A673 (cell line): ENCODE measurements around the gene ZBTB12. TPM values are rescaled to one million over a fixed set of nuclear protein-coding genes. Genes with fewer than 3 reads are reported as not detected.

ENCODE experiments used
- BruUV-seq: library from RNA; stranded (reverse); fragments of 400-500 nt; replicated peaks from 2 replicates; lab custom pipeline; 2021; lab: Mats Ljungman, UMichigan
- CTCF ChIA-PET: fragments of 300-600 bp; sonication (Branson Sonifier 250); formaldehyde crosslinking; loops from one replicate; lab custom pipeline; 2022; ENCODE audit warnings: antibody characterized with exemption; lab: Charles Lee
- POLR2A ChIA-PET: fragments of 300-600 bp; sonication (Branson Sonifier 250); formaldehyde crosslinking; loops from one replicate; lab custom pipeline; 2022; ENCODE audit warnings: antibody characterized with exemption; ENCODE audit not compliant: low non-redundant PET; lab: Charles Lee
- DNase-seq: peaks from one replicate; pipeline ENCODE4 v3.0.0-alpha.2; 2015; ENCODE audit warnings: low spot score
- H3K27ac ChIP-seq: fragments of 200-600 bp; sonication (generic); 2 replicates; pipeline ENCODE4 v1.5.1; 2016; ENCODE audit warnings: mixed run types, low read depth, mild to moderate bottlenecking, mixed read lengths, antibody characterized with exemption, low read length; ENCODE audit not compliant: poor library complexity, severe bottlenecking
- H3K27me3 ChIP-seq: fragments of 200-600 bp; sonication (generic); replicated peaks from 2 replicates; pipeline ENCODE4 v1.6.1; 2017; ENCODE audit warnings: mixed run types, low read depth, mild to moderate bottlenecking, mixed read lengths, antibody characterized with exemption, low read length; ENCODE audit not compliant: insufficient read depth, poor library complexity
- H3K36me3 ChIP-seq: fragments of 200-600 bp; sonication (generic); 2 replicates; pipeline ENCODE4 v1.6.1; 2016; ENCODE audit warnings: mixed run types, mild to moderate bottlenecking, mixed read lengths, antibody characterized with exemption, low read length; ENCODE audit not compliant: insufficient read depth, poor library complexity, severe bottlenecking
- H3K4me1 ChIP-seq: fragments of 200-600 bp; sonication (generic); 2 replicates; pipeline ENCODE4 v1.6.1; 2017; ENCODE audit warnings: mixed run types, mild to moderate bottlenecking, mixed read lengths, antibody characterized with exemption, low read length; ENCODE audit not compliant: insufficient read depth, poor library complexity, severe bottlenecking
- H3K4me3 ChIP-seq: fragments of 200-600 bp; sonication (generic); 2 replicates; pipeline ENCODE4 v1.5.1; 2016; ENCODE audit warnings: low read depth, mixed run types, mild to moderate bottlenecking, mixed read lengths, low read length; ENCODE audit not compliant: poor library complexity, severe bottlenecking
- H3K9me3 ChIP-seq: fragments of 200-600 bp; sonication (generic); 2 replicates; pipeline ENCODE4 v1.6.1; 2016; ENCODE audit warnings: mixed run types, low read depth, mild to moderate bottlenecking, mixed read lengths, antibody characterized with exemption, low read length; ENCODE audit not compliant: poor library complexity, severe bottlenecking
- EZH2 ChIP-seq: fragments of 200-600 bp; sonication (generic); IDR thresholded peaks from 2 replicates; pipeline ENCODE4 v1.6.1; 2017; ENCODE audit warnings: borderline replicate concordance, low read depth, mild to moderate bottlenecking, mixed read lengths, antibody characterized with exemption, low read length; ENCODE audit not compliant: poor library complexity, severe bottlenecking
- intact Hi-C: fragments of 100-400 bp; cut with micrococcal nuclease; formaldehyde crosslinking; loops from one replicate; pipeline ENCODE4 v1.10.0; 2022; ENCODE audit not compliant: unreplicated experiment
- total RNA-seq: library from RNA; stranded (reverse); gene quantifications from 2 replicates; pipeline ENCODE4 v1.2.3, GENCODE V29; 2021
- TF ChIP-seq, protein P1 (sequence below): fragments of 300-800, 200-600 bp; sonication (generic); conservative IDR thresholded peaks from 2 replicates; pipeline ENCODE4 v1.5.1; 2017; ENCODE audit warnings: low read depth, mild to moderate bottlenecking, antibody characterized with exemption, low read length, moderate library complexity, mixed read lengths

The ZBTB12 gene
- total RNA-seq, 1 experiment from 2014 or later, result 21.3 TPM

- Histone ChIP-seq H3K4me1 (no peaks in the 10 kb centered on the region), H3K4me3 (no peak overlapping the region), H3K9me3 (no peaks in the 10 kb centered on the region), H3K36me3 (peaks cover 82% of the 10 kb centered on the region), H3K27ac (no peak overlapping the region), H3K27me3 (no peaks in the 10 kb centered on the region)
- DNase-seq, result no peak
- TF ChIP-seq, protein P1, sequence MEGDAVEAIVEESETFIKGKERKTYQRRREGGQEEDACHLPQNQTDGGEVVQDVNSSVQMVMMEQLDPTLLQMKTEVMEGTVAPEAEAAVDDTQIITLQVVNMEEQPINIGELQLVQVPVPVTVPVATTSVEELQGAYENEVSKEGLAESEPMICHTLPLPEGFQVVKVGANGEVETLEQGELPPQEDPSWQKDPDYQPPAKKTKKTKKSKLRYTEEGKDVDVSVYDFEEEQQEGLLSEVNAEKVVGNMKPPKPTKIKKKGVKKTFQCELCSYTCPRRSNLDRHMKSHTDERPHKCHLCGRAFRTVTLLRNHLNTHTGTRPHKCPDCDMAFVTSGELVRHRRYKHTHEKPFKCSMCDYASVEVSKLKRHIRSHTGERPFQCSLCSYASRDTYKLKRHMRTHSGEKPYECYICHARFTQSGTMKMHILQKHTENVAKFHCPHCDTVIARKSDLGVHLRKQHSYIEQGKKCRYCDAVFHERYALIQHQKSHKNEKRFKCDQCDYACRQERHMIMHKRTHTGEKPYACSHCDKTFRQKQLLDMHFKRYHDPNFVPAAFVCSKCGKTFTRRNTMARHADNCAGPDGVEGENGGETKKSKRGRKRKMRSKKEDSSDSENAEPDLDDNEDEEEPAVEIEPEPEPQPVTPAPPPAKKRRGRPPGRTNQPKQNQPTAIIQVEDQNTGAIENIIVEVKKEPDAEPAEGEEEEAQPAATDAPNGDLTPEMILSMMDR, result no peak
- no peak for TF ChIP-seq EZH2
- ChIA-PET POLR2A (no interaction called here), CTCF (no interaction called here)
- intact Hi-C loops, result no loop called here
- BruUV-seq, result no TSS peak
Measured at GRCh38 chr6:31889331-31889972, 12.4 kb downstream of the ZBTB12 start.

GRCh38 chr6:31888276-31889258 is 13.3 kb downstream of the ZBTB12 start:
- Histone ChIP-seq H3K4me1 (no peaks in the 10 kb centered on the region), H3K36me3 (peaks cover 86% of the 10 kb centered on the region), H3K9me3 (no peaks in the 10 kb centered on the region), H3K27me3 (no peaks in the 10 kb centered on the region), H3K27ac (no peak overlapping the region), H3K4me3 (no peak overlapping the region)
- ChIA-PET POLR2A (no interaction called here), CTCF (interaction anchor here (1.0 kb wide), 1 partner anchor 9 kb away, joined by 4 read pairs; the partner anchor contains the start of gene EHMT2)
- TF ChIP-seq EZH2, result no peak
- TF ChIP-seq, protein P1, result peak; percentile 90
- peak; percentile 50 for DNase-seq
- intact Hi-C loops, result no loop called here
- TSS peak; percentile 53 for BruUV-seq

DNA sequence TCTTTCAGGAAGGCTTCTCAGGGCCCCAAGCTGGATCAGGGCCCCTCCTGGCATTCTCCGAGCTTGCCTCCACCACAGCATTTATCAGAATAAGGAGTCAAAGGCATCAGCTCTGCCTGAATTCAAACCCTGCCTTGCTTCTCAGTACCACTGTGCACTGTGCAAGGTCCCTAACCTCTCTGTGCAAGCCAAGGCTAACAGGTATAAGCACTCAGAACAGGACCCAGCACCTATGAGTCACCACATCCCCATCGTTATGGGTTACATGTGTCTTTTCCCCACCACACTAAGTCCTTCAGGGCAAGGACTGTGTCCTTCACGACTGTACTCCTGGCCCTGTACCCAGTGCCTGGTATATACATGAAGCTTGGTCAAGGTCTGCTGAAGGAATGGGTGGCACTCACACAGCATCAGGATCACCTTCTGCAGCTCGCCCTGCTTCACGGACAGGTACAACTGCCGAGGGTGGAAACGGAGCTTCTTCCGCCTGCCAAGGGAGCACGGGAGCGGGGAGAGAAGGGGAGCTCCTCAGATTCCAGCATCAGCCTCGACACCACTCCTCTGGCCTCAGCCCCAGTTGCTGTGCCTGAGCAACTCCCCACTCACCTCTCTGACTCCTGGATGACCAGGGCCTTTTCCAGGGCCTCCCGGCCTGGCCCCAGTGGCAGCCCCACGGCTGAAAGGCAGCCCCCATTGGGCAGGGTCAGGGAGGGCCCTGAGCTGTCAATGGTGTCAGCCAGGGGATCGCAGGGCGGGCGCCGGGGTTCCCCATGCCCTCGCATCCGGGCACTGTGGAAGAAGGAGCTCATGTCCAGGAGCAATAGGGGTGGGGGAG is 14.5 kb downstream of the ZBTB12 start:
- H3K27ac ChIP-seq, result no peak overlapping the region
- POLR2A ChIA-PET, result no interaction called here
- no TSS peak for BruUV-seq
- CTCF ChIA-PET, result interaction anchor here (1.0 kb wide), 1 partner anchor 10 kb away, joined by 4 read pairs; the partner anchor contains the start of gene EHMT2
- intact Hi-C loops, result no loop called here
- H3K4me1 ChIP-seq, result no peaks in the 10 kb centered on the region
- H3K27me3 ChIP-seq, result no peaks in the 10 kb centered on the region
- TF ChIP-seq, protein P1, result no peak
- TF ChIP-seq EZH2, result no peak
- DNase-seq, result no peak
- H3K36me3 ChIP-seq, result peaks cover 86% of the 10 kb centered on the region
- no peak overlapping the region for H3K4me3 ChIP-seq
- no peaks in the 10 kb centered on the region for H3K9me3 ChIP-seq
